ENCODE data around the gene ROBO1. TPM values are rescaled to one million over a fixed set of nuclear protein-coding genes. Genes with fewer than 3 reads are reported as not detected.

Gene ROBO1
- total RNA-seq, 1 donor from 2014 or later: 66.5 TPM

DNA sequence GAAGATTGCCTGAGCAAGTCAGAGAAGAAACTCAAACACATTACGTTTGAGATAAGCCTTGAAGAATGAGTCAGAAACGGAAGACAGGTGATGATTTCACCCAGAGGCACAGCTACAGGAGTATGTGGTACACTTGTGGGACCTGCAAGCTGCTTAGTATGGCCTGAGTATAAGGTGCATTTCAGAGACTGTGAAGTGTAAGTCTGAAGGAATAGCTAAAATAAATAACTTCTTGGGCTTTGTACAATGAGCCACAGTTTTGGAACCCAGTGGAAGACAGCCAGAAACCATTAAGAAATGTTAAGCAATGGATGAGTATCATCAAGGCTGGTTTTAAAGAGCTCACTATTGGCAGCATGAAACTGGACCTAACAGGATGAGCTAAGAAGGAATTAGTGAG lies 826.2 kb downstream of the ROBO1 start:
- no peaks in the 10 kb centered on the region for H3K4me1 ChIP-seq
- no peak overlapping the region for H3K27ac ChIP-seq
- intact Hi-C loops (cut with DNase I): no loop called here
- H3K27me3 ChIP-seq: no peaks in the 10 kb centered on the region
- H3K9me3 ChIP-seq: no peaks in the 10 kb centered on the region
- DNase-seq (ENCODE audit: extremely low spot score in 2 of 2): no peak
- no peaks in the 10 kb centered on the region for H3K36me3 ChIP-seq
- TF ChIP-seq POLR2AphosphoS5 (IDR thresholded peaks at IDR 0.05; ENCODE audit: insufficient read depth in 1 of 2, low read depth in 1 of 2) (no peak), POLR2A (IDR thresholded peaks at IDR 0.05) (no peak)
- TF ChIP-seq, protein P1, sequence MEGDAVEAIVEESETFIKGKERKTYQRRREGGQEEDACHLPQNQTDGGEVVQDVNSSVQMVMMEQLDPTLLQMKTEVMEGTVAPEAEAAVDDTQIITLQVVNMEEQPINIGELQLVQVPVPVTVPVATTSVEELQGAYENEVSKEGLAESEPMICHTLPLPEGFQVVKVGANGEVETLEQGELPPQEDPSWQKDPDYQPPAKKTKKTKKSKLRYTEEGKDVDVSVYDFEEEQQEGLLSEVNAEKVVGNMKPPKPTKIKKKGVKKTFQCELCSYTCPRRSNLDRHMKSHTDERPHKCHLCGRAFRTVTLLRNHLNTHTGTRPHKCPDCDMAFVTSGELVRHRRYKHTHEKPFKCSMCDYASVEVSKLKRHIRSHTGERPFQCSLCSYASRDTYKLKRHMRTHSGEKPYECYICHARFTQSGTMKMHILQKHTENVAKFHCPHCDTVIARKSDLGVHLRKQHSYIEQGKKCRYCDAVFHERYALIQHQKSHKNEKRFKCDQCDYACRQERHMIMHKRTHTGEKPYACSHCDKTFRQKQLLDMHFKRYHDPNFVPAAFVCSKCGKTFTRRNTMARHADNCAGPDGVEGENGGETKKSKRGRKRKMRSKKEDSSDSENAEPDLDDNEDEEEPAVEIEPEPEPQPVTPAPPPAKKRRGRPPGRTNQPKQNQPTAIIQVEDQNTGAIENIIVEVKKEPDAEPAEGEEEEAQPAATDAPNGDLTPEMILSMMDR (IDR thresholded peaks at IDR 0.05): no peak
- no peak overlapping the region for H3K4me3 ChIP-seq

DNA sequence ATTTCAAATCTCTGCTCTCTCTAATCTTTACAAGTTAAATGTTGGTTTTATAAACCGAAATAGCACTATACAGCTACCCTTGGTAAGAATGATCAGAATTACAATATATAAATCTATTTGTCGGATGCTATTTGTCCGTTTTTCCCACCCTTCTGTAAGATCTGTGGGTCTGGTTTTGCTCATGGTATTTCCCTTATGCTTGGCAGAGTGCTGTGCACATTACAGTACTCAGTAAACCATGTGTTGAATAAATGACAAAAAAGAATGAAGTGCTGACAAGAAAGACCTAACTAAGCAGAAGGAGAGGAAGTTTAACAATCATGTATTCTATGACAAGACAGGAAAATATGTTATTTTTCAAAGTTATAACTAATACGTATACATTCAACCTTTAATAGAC lies 827.2 kb downstream of the ROBO1 start:
- Histone ChIP-seq H3K9me3 (no peaks in the 10 kb centered on the region), H3K36me3 (no peaks in the 10 kb centered on the region), H3K27me3 (no peaks in the 10 kb centered on the region), H3K4me1 (no peaks in the 10 kb centered on the region), H3K27ac (no peak overlapping the region), H3K4me3 (no peak overlapping the region)
- intact Hi-C loops (cut with DNase I): no loop called here
- TF ChIP-seq POLR2A (IDR thresholded peaks at IDR 0.05) (no peak), POLR2AphosphoS5 (IDR thresholded peaks at IDR 0.05; ENCODE audit: insufficient read depth in 1 of 2, low read depth in 1 of 2) (no peak)
- TF ChIP-seq, protein P1 (IDR thresholded peaks at IDR 0.05): no peak
- DNase-seq (ENCODE audit: extremely low spot score in 2 of 2): no peak

DNA sequence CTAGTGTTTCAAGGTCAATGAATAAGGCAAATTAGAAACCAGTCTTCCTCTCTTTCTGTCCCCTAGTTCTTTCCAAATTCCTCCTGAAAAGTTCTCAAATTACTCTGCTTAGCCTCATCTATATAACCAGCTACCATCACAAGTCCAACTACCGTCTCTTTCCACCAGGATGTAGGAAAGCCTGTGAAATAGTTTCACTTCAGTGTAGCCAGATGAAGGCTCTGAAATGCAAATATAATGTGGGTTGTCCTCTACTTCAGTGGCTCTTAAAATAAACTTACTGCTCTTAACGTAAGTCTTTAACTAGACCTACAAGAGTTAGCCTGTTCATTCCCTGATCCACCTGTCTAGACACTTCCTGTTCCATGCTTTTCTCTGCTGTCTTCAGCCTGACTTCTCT lies 827.7 kb downstream of the ROBO1 start:
- Histone ChIP-seq H3K4me3 (no peak overlapping the region), H3K4me1 (no peaks in the 10 kb centered on the region), H3K27me3 (no peaks in the 10 kb centered on the region), H3K9me3 (no peaks in the 10 kb centered on the region), H3K27ac (no peak overlapping the region), H3K36me3 (no peaks in the 10 kb centered on the region)
- TF ChIP-seq POLR2A (IDR thresholded peaks at IDR 0.05): no peak
- TF ChIP-seq, protein P1 (IDR thresholded peaks at IDR 0.05): no peak
- TF ChIP-seq POLR2AphosphoS5 (IDR thresholded peaks at IDR 0.05; ENCODE audit: insufficient read depth in 1 of 2, low read depth in 1 of 2): no peak
- intact Hi-C loops (cut with DNase I): no loop called here
- DNase-seq (ENCODE audit: extremely low spot score in 2 of 2): no peak

DNA sequence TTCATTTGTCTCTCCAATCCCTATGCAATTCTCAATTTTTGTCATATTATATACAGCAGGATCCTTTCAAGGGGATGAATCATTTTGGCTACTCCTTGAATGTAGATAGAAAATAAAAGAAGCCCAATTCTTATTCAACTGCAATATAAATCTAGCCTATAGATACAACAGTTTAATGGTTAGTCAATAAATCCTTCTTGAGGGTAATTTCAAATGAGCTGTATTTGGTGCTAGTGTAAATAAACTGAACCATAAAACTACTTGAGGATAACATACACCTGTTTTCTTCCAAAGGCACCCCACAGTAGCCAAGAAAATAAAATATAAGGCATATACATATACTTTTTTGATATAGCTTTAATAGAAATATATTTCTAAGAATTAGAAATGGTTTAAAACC lies 830.3 kb downstream of the ROBO1 start:
- H3K4me3 ChIP-seq: no peak overlapping the region
- TF ChIP-seq, protein P1 (IDR thresholded peaks at IDR 0.05): no peak
- TF ChIP-seq POLR2AphosphoS5 (IDR thresholded peaks at IDR 0.05; ENCODE audit: insufficient read depth in 1 of 2, low read depth in 1 of 2) (no peak), POLR2A (IDR thresholded peaks at IDR 0.05) (no peak)
- H3K4me1 ChIP-seq: no peaks in the 10 kb centered on the region
- H3K9me3 ChIP-seq: no peaks in the 10 kb centered on the region
- intact Hi-C loops (cut with DNase I): no loop called here
- no peaks in the 10 kb centered on the region for H3K27me3 ChIP-seq
- no peak overlapping the region for H3K27ac ChIP-seq
- no peak for DNase-seq (ENCODE audit: extremely low spot score in 2 of 2)
- no peaks in the 10 kb centered on the region for H3K36me3 ChIP-seq

DNA sequence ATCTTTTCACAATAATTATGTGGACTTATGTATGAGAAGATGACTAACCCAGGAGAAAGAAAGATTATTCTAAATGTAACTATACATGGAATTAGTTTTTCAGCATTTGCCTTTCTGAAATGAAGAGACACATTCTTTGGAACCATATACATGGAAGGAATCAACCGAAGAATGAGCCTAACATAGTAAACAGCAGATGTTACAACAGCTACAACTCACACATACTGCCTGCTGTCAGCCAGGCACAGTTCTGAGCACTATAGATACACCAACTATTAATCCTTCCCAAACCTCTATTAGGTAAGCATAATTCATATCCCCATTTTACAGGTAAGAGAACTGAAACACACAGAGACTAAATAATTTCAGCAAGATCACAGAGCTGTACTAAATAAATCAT lies 840.0 kb downstream of the ROBO1 start:
- intact Hi-C loops (cut with DNase I): no loop called here
- Histone ChIP-seq H3K4me3 (no peak overlapping the region), H3K9me3 (no peaks in the 10 kb centered on the region), H3K27me3 (no peaks in the 10 kb centered on the region), H3K4me1 (no peaks in the 10 kb centered on the region), H3K36me3 (no peaks in the 10 kb centered on the region), H3K27ac (no peak overlapping the region)
- TF ChIP-seq, protein P1 (IDR thresholded peaks at IDR 0.05): no peak
- no peak for TF ChIP-seq POLR2AphosphoS5 (IDR thresholded peaks at IDR 0.05; ENCODE audit: insufficient read depth in 1 of 2, low read depth in 1 of 2)
- no peak for TF ChIP-seq POLR2A (IDR thresholded peaks at IDR 0.05)
- DNase-seq (ENCODE audit: extremely low spot score in 2 of 2): no peak

Measured in vagina (tissue), 2 donors.